ENCODE data around the gene KDM5C.

Gene KDM5C

GRCh38 chrX:53257166-53257565 lies 32.2 kb upstream of the KDM5C start:
- TF ChIP-seq, protein P1, sequence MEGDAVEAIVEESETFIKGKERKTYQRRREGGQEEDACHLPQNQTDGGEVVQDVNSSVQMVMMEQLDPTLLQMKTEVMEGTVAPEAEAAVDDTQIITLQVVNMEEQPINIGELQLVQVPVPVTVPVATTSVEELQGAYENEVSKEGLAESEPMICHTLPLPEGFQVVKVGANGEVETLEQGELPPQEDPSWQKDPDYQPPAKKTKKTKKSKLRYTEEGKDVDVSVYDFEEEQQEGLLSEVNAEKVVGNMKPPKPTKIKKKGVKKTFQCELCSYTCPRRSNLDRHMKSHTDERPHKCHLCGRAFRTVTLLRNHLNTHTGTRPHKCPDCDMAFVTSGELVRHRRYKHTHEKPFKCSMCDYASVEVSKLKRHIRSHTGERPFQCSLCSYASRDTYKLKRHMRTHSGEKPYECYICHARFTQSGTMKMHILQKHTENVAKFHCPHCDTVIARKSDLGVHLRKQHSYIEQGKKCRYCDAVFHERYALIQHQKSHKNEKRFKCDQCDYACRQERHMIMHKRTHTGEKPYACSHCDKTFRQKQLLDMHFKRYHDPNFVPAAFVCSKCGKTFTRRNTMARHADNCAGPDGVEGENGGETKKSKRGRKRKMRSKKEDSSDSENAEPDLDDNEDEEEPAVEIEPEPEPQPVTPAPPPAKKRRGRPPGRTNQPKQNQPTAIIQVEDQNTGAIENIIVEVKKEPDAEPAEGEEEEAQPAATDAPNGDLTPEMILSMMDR (IDR thresholded peaks at IDR 0.05; ENCODE audit: low read depth, low read length, missing control alignments), result no peak
- in situ Hi-C loops (cut with HindIII; ENCODE audit: low sequenced_read_pairs), result no loop called here
- DNase-seq (ENCODE audit: low read depth), result no peak
- H3K4me3 ChIP-seq (ENCODE audit: low read depth, low read length), result no peak overlapping the region

- DNase-seq (ENCODE audit: low read depth), result no peak
- TF ChIP-seq, protein P1 (IDR thresholded peaks at IDR 0.05; ENCODE audit: low read depth, low read length, missing control alignments), result no peak
- no peak overlapping the region for H3K4me3 ChIP-seq (ENCODE audit: low read depth, low read length)
- in situ Hi-C loops (cut with HindIII; ENCODE audit: low sequenced_read_pairs), result no loop called here
Measured at GRCh38 chrX:53256446-53257041, 31.5 kb upstream of the KDM5C start.

DNA sequence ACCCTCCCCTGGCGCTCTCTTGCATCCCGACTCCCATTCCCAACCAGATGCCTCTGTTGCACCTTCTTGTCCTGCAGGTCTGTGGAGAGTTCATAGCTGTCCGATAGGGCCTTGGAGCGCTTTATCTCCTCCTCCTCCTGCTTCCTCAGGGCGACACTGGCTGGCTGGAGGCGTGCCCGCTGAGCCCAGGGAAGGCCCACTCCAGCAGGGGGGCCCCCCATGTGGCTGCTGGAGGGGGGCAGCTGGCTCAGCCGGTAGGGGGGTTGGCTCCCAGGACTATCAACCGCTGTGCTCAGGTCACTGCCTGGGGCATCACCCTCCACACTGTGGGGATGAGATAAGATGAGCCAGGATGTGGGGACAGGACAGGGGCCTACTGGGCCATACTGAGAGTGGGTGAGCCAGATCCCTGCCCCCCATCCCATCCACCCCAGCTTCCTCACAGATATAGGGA lies 30.8 kb upstream of the KDM5C start:
- DNase-seq (ENCODE audit: low read depth), result no peak
- TF ChIP-seq, protein P1 (IDR thresholded peaks at IDR 0.05; ENCODE audit: low read depth, low read length, missing control alignments), result no peak
- in situ Hi-C loops (cut with HindIII; ENCODE audit: low sequenced_read_pairs), result no loop called here
- H3K4me3 ChIP-seq (ENCODE audit: low read depth, low read length), result no peak overlapping the region

DNA sequence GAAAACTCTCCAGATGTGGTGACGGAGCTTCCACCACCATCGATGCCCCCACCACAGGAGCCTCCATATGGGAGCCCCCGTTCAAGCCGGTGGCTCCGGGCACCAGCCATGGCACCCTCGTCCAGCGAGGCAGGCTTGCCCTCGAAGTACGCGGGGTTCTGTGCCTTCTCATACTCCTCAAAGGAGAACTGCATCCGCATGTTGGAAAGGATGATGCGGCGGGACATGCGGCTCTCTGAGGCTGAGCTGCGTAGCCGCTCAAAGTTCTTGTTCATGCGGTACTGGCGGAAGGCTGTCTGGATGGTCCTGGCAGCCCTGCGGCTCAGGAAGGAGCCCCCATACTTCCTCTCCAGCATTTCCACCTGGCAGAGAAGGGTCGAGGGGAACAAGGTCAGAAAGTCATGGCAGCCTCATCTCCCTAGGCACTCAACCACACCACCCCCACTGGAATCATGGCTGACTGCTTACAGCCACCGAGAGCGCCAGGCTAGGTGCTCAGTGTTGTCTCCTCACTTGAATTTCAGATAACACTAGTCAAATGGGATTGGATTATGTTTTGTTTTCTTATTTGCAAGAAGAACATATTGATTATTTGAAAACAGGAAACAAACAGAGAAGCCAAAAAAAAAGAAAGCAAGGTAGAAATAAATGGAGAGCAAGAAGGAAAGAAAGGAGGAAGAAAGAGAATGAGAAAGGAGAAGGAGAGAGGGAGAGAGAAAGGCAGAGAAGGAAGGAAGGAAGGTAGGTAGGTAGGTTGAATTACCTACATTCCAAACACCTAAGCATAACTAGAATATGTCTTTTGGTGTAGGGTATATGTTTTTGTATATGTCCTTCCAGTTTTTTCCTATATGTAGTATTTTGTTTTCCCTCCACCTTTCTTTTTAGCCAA lies 29.8 kb upstream of the KDM5C start:
- in situ Hi-C loops (cut with HindIII; ENCODE audit: low sequenced_read_pairs), result no loop called here
- TF ChIP-seq, protein P1 (IDR thresholded peaks at IDR 0.05; ENCODE audit: low read depth, low read length, missing control alignments), result no peak
- H3K4me3 ChIP-seq (ENCODE audit: low read depth, low read length), result no peak overlapping the region
- no peak for DNase-seq (ENCODE audit: low read depth)

DNA sequence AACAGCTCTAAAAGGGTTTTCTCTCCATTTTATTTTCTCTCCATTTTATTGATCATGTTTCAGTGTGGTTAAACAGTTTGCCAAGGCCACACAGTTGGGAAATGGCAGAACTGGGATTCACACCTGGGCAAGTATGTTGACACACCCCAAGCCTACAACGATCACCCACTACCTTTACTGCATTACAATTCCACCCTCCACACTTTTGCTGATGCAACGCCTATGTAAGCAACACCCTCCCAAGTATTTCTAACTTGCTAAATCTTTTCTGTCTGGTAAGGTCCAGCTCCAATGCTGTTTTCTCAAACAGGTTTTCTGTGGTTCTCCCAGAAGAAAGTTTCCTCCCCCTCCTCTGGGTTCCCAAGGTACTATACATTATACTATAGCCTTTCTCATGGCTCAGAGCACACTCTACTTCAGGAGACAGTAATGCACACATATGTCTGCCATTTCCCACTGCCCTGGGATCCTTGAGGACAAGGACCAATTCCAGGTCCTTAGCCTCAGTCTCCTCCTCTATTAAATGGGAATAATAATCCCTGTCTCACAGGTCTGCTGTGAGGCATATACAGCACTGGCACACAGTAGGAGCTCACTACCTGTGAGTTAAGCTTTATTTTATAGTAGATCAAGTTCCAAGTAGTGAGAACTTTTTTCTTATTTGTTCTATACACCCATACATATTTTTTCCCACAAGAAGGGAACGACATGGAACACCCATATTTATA lies 28.4 kb upstream of the KDM5C start:
- DNase-seq (ENCODE audit: low read depth), result no peak
- no peak overlapping the region for H3K4me3 ChIP-seq (ENCODE audit: low read depth, low read length)
- TF ChIP-seq, protein P1 (IDR thresholded peaks at IDR 0.05; ENCODE audit: low read depth, low read length, missing control alignments), result no peak
- in situ Hi-C loops (cut with HindIII; ENCODE audit: low sequenced_read_pairs), result no loop called here

- TF ChIP-seq, protein P1 (IDR thresholded peaks at IDR 0.05; ENCODE audit: low read depth, low read length, missing control alignments), result no peak
- in situ Hi-C loops (cut with HindIII; ENCODE audit: low sequenced_read_pairs), result no loop called here
- H3K4me3 ChIP-seq (ENCODE audit: low read depth, low read length), result no peak overlapping the region
- DNase-seq (ENCODE audit: low read depth), result no peak
Measured at GRCh38 chrX:53251307-53251706, 26.3 kb upstream of the KDM5C start.

Measured in astrocyte of the cerebellum (primary cell).